Fibroblast of skin of left biceps (primary cell): ENCODE data around the gene AK5.

Experiments
- DNase-seq, 2 experiments: peaks; one replicate each; pipeline ENCODE4 v3.0.0-alpha.2; 2013; ENCODE audit warnings: low read depth in 2 of 2

AK5 gene

GRCh38 chr1:77589231-77589630, 307.4 kb downstream of the AK5 start:
- no peak for DNase-seq

GRCh38 chr1:77590651-77591050, 308.8 kb downstream of the AK5 start:
- no peak for DNase-seq

- DNase-seq, result no peak
Observed at GRCh38 chr1:77592906-77593305, 311.1 kb downstream of the AK5 start.

GRCh38 chr1:77594366-77595112, 312.7 kb downstream of the AK5 start:
- DNase-seq, result no peak

- DNase-seq, result no peak
Observed at GRCh38 chr1:77597310-77597709, 315.5 kb downstream of the AK5 start.

- DNase-seq, result no peak
Observed at GRCh38 chr1:77605246-77606026, 323.6 kb downstream of the AK5 start.

GRCh38 chr1:77608893-77609292, 327.1 kb downstream of the AK5 start:
- no peak for DNase-seq
